Gastroesophageal sphincter (tissue), 3 donors: Measurements from ENCODE around the gene ARHGEF16.

Experiments used
- EP300 ChIP-seq: sonication (generic); formaldehyde crosslinking; IDR thresholded peaks from one replicate; pipeline ENCODE4 v1.6.1; 2017; ENCODE audit warnings: antibody characterized with exemption, mild to moderate bottlenecking
- POLR2A ChIP-seq, 2 donors: fragments of 450-650 bp; IDR thresholded peaks; one replicate each; pipeline ENCODE4 v1.6.1; 2017; ENCODE audit warnings: antibody characterized with exemption in 2 of 2, mild to moderate bottlenecking in 2 of 2, moderate library complexity in 1 of 2
- POLR2AphosphoS5 ChIP-seq: sonication (generic); formaldehyde crosslinking; IDR thresholded peaks from one replicate; pipeline ENCODE4 v1.6.1; 2017; ENCODE audit warnings: antibody characterized with exemption
- TF ChIP-seq, protein P1 (sequence below), 4 experiments: fragments of 200-600 bp in 2 of 4; fragments of 450-650 bp in 2 of 4; sonication (generic) in 1 of 4; IDR thresholded peaks; one replicate each; pipeline ENCODE4 v1.5.1; 2017 to 2019; ENCODE audit warnings: antibody characterized with exemption in 4 of 4, mild to moderate bottlenecking in 2 of 4, moderate library complexity in 2 of 4

GRCh38 chr1:3474421-3474820 is 20.0 kb downstream of the ARHGEF16 start:
- TF ChIP-seq POLR2A (IDR thresholded peaks at IDR 0.05) (no peak), POLR2AphosphoS5 (no peak), EP300 (no peak)
- TF ChIP-seq, protein P1, sequence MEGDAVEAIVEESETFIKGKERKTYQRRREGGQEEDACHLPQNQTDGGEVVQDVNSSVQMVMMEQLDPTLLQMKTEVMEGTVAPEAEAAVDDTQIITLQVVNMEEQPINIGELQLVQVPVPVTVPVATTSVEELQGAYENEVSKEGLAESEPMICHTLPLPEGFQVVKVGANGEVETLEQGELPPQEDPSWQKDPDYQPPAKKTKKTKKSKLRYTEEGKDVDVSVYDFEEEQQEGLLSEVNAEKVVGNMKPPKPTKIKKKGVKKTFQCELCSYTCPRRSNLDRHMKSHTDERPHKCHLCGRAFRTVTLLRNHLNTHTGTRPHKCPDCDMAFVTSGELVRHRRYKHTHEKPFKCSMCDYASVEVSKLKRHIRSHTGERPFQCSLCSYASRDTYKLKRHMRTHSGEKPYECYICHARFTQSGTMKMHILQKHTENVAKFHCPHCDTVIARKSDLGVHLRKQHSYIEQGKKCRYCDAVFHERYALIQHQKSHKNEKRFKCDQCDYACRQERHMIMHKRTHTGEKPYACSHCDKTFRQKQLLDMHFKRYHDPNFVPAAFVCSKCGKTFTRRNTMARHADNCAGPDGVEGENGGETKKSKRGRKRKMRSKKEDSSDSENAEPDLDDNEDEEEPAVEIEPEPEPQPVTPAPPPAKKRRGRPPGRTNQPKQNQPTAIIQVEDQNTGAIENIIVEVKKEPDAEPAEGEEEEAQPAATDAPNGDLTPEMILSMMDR (IDR thresholded peaks at IDR 0.05) = no peak
